IPS-18c (cell line): ENCODE results near the gene GGA3.

Source experiments
- H3K4me3 ChIP-seq: 2 replicates; pipeline ENCODE4 v1.7.0; 2013; ENCODE audit warnings: low read depth, mild to moderate bottlenecking, low read length, moderate library complexity; ENCODE audit not compliant: insufficient read depth
- H3K9me3 ChIP-seq: one replicate; pipeline ENCODE4 v1.6.1; 2013; ENCODE audit warnings: mild to moderate bottlenecking, low read length, moderate library complexity; ENCODE audit not compliant: control insufficient read depth, insufficient read depth

GGA3 gene

DNA sequence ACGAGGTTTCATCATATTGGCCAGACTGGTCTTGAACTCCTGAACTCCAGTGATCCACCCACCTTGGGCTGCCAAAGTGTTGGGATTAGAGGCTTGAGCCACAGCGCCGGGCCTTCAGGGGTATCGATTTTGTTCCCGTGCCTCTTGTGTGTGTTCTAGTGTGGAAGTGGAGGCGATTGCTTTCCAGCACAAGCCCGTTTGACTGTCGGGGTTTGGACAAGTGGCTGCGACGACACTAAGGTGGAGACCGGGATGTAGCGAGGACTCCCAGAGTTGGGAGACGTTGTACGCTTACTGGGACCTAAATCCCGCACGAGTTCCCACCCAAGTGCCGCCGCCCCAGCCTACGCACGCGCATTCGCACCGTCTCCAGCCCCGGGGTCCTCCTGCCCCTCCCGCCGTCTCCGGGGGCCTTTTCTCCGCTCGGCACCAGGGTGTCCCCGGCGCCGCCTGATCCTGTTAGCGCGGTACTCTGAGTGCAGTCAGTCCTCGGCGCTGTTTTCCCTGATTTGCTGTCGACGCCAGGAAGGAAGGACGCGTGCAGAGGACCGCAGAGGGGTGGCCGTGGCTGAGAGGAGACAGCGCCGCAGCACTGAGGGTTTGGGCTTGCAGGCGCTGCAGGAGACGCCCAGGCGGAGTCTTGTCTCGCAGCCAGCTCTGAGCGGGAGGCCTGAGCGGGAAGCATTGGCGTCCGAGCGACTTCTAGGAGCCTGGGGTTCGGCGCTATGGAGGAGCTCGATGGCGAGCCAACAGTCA, 56.2 kb downstream of the GGA3 start, which contains the start of gene NUP85:
TSS of gene NUP85 (plus strand) at position 643 of the 756 bp plus-strand sequence. CDS start at position 726, 83 bp downstream.
- H3K9me3 ChIP-seq = no peaks in the 10 kb centered on the region
- peak within 1 kb of the TSS; percentile 100 for H3K4me3 ChIP-seq

DNA sequence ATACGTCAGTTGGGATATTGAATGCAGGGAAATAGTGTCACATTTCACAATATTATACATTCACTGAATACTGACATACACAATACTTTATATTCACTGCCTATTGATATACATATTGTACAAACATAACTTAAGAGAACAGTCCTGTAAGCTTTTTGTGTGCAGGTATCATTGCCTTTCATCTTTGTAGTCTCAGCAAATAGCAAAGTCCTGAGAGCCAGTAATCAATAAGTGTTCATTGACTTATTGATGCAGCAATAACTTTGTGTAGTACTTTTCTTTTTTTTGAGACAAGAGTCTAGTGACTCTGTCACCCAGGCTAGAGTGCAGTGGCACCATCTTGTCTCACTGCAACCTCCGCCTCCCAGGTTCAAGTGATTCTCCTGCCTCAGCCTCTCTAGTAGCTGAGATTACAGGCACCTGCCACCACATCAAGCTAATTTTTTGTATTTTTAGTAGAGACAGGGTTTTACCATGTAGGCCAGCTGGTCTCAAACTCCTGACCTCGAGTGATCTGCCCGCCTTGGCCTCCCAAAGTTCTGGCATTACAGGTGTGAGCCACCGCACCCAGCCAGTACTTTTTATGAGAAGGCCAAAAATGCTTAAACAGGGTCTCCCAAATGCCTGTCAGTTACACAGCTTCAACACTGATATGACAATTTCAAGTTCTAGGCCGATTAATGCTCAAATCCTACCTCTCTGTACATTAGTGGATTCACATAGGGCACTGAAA, 61.4 kb downstream of the GGA3 start:
- H3K4me3 ChIP-seq = no peak overlapping the region
- H3K9me3 ChIP-seq = no peaks in the 10 kb centered on the region

DNA sequence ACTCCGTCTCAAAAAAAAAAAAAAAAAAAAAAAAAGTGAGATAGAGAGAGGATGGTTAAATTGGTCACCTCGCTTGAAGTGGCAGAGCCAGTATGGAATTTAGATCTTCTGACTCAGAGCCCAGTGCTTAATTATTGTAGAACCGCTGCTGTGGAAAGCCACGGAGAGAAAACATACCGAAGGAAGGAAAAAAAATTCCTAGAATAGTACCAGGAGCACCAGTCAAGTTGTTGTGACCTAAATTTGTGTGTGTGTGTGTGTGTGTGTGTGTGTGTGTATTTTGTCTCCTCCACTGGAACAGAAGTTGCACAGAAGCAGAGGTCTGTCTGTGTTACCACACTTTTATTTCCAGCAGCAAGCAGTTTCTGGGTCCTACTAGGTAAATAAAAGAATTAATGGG, 66.5 kb downstream of the GGA3 start:
- no peaks in the 10 kb centered on the region for H3K9me3 ChIP-seq
- H3K4me3 ChIP-seq = no peak overlapping the region

DNA sequence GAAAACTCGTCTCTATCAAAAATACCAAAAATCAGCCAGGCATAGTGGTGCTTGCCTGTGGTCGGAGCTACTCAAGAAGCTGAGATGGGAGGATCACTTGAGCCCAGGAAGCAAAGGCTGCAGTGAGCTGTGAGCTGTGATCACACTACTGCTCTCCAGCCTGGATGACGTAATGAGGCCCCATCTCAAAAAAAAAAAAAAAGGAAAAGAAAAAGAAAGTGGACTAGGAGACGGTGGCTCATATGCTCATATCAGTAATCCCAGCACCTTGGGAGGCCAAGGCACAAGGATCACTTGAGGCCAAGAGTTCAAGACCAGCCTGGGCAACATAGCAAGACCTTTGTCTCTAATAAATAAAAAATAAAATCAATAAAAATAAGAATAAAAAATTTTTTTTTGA, 69.8 kb downstream of the GGA3 start:
- Histone ChIP-seq H3K4me3 (no peak overlapping the region), H3K9me3 (no peaks in the 10 kb centered on the region)

DNA sequence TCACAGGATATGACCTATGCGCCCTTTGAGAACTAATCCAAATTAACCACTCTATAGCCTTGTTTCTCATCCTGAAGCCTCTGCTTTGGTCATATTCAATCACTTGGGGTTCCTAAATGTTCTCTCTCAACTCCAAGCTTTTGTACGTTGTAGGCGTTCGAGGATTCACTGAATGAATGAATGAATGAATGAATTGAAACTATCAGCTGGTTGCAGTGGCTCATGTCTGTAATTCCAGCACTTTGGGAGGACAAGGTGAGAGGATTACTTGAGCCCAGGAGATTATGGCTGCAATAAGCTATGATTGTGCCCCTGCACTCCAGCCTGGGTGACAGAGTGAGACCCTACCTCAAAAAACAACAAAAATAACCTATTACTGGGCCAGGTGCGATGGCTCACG, 72.8 kb downstream of the GGA3 start:
- Histone ChIP-seq H3K4me3 (no peak overlapping the region), H3K9me3 (no peaks in the 10 kb centered on the region)
